Raji (cell line): ENCODE data around the gene MS4A8.

Source experiments
- POLR2A ChIP-seq: IDR thresholded peaks from 2 replicates; pipeline ENCODE4 v1.6.1; 2011; ENCODE audit warnings: low read depth, low read length, control low read depth; ENCODE audit not compliant: insufficient read depth

Gene MS4A8

GRCh38 chr11:60754887-60755286 is 55.5 kb downstream of the MS4A8 start:
- no peak for TF ChIP-seq POLR2A

GRCh38 chr11:60756307-60757032 is 57.1 kb downstream of the MS4A8 start, which contains the start of gene MS4A15:
Gene MS4A15, plus strand, starts transcription at chr11:60756867. Its CDS starts 6,867 bp downstream, at chr11:60763734.
- TF ChIP-seq POLR2A = no peak

GRCh38 chr11:60757231-60757800 is 57.9 kb downstream of the MS4A8 start:
- TF ChIP-seq POLR2A = no peak

DNA sequence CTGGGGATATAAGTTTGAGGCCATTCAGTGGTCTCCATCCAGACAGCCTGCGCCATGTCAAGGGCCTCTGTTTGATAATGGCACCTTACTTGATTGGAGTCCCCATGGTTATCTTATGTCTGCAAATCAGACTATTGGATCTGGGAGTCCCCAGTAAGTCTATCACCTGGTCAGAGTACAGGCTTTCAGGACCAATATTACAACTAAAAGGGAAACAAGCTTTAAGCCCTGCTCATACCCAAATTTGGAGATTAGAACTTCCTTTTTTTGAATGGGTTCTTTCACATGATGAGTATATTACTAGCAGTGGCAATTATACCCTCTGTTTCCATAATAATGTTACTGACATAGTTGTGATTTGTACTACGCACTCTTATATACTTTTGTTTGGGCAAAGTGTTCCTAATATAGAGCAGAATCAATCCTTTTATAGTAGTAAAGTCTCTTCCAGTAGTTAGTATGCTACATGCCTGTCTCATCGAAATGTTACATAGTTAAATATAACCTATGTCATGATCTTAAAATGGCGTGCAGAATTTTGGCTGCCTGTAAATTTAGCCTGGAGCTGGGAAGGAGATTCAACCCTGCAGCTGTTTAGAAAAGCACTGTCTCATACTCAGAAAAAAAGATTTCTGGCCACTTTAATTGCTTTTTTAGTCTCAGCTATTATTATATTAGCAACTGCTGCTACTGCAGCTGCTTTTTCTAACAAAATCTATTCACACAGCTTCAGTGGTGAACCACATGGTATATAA is 62.2 kb downstream of the MS4A8 start:
- TF ChIP-seq POLR2A = no peak

DNA sequence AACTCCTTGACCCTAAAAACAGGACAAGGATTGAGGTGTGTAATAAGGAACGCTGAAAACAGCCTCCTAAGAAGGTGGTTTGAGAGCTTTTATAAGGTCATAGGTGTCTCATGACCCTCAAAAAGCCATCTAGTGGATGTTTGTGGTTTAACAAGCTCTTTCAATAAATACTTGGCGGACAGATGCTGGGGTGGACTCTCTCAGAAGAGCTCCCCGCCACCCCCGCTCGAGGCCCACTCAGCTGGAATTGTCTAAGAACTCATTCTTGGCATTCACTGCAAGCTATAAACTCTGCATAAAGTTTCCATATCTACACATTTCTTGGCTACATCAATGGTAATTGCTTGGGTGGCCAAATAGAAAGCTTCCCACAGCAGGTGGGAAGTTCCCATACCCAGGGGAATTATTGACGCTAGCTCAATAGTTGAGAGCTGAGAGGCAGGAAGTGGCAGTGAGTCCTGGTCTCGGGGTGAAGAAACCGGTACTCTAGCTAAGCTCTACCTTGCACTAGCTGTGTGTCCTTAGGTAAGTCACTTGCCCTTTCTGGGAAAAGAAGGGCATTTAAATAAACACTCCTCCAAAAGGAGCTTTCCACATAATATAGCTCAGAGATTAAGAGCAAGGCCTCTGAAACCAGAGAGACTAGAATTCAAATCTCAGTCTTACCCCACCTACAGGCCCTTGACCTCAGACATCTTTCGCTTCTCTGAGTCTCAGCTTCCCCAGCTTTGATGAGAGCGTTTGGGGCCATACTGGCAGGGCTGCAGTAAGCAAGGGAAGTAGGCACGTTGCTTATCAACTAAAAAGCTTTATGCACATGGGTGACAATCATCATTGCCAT is 63.7 kb downstream of the MS4A8 start:
- no peak for TF ChIP-seq POLR2A

DNA sequence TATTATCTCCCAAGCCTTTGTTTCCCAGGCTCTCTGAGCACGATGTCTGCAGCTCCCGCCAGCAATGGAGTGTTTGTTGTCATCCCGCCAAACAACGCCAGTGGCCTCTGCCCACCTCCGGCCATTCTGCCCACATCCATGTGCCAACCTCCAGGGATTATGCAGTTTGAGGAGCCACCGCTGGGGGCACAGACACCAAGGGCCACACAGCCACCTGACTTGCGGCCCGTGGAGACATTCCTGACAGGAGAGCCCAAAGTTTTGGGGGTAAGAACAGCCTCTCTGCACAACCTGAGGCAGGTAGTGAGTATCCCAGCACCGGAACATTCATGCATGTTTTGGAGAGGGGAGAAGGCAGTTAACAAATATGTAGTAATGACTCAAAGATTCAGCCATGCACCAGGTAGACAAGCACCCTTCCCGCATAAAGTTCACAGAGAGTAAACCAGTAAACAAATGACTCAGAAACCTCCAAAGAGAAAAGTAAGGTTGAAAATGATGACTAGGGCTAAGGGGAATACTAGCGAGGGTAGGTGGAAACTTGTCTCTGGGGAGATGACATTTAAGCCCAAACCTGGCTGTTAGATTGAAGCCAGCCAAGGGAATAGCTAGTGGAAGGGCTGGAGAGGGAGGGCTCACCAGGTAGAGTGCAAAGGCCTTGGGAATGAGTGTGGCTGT is 64.4 kb downstream of the MS4A8 start:
- no peak for TF ChIP-seq POLR2A

DNA sequence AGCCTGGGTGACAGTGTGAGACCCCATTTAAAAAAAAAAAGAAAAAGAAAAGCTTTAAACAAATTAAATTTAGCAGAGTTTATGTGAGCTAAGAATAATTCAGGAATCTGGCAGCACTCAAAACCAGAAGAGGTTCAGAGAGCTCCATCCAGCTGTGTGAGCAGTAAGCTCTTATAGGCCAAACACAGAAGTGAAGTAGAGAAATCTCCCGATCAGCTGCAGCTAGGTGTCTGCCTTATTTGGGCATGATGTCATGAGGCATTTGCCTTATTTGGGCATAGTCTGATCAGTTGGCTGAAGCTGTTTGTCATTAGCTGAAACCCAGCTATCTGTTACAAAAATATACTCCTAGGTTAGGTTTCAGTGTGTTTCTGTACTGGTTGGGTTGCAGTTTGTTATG is 65.5 kb downstream of the MS4A8 start:
- no peak for TF ChIP-seq POLR2A

- TF ChIP-seq POLR2A = no peak
These were observed 65.9 kb downstream of the MS4A8 start for GRCh38 chr11:60765355-60765754.
